Upper lobe of left lung (tissue), 4 donors: ENCODE results near the gene UBE2E2.

Source experiments
- EP300 ChIP-seq, 4 donors: sonication (generic); formaldehyde crosslinking; IDR thresholded peaks; one replicate each; pipeline ENCODE4 v1.5.1; 2017; ENCODE audit warnings: antibody characterized with exemption in 4 of 4, control low read depth in 2 of 4
- TF ChIP-seq, protein P1 (sequence below), 6 experiments: fragments of 450-650 bp in 4 of 6; fragments of 200-600 bp in 2 of 6; sonication (generic) in 2 of 6; IDR thresholded peaks; one replicate each; pipeline ENCODE4 v1.5.1; 2016 to 2019; ENCODE audit warnings: antibody characterized with exemption in 6 of 6

DNA sequence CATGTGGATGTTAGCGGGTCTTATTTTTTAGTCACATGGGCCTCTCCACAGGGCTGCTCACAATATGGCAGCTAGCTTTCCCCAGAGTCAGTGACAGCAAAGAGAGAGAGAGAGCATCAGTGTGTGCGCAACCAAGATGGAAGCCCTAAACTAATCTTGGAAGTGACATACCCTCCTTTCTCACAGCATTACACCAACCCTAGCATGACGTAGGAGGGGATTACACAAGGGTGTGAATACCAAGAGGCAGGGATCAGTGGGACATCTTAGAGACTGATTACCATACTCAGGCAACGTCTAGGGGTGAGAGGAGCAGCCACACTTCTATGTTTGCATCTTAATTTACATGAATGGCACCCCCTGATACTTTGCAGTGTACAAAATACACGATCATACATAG, 3.5 kb upstream of the UBE2E2 start:
- TF ChIP-seq, protein P1, sequence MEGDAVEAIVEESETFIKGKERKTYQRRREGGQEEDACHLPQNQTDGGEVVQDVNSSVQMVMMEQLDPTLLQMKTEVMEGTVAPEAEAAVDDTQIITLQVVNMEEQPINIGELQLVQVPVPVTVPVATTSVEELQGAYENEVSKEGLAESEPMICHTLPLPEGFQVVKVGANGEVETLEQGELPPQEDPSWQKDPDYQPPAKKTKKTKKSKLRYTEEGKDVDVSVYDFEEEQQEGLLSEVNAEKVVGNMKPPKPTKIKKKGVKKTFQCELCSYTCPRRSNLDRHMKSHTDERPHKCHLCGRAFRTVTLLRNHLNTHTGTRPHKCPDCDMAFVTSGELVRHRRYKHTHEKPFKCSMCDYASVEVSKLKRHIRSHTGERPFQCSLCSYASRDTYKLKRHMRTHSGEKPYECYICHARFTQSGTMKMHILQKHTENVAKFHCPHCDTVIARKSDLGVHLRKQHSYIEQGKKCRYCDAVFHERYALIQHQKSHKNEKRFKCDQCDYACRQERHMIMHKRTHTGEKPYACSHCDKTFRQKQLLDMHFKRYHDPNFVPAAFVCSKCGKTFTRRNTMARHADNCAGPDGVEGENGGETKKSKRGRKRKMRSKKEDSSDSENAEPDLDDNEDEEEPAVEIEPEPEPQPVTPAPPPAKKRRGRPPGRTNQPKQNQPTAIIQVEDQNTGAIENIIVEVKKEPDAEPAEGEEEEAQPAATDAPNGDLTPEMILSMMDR (IDR thresholded peaks at IDR 0.05) = no peak
- no peak for TF ChIP-seq EP300 (IDR thresholded peaks at IDR 0.05)
